ENCODE measurements around the gene OGFOD3.

OGFOD3 gene

DNA sequence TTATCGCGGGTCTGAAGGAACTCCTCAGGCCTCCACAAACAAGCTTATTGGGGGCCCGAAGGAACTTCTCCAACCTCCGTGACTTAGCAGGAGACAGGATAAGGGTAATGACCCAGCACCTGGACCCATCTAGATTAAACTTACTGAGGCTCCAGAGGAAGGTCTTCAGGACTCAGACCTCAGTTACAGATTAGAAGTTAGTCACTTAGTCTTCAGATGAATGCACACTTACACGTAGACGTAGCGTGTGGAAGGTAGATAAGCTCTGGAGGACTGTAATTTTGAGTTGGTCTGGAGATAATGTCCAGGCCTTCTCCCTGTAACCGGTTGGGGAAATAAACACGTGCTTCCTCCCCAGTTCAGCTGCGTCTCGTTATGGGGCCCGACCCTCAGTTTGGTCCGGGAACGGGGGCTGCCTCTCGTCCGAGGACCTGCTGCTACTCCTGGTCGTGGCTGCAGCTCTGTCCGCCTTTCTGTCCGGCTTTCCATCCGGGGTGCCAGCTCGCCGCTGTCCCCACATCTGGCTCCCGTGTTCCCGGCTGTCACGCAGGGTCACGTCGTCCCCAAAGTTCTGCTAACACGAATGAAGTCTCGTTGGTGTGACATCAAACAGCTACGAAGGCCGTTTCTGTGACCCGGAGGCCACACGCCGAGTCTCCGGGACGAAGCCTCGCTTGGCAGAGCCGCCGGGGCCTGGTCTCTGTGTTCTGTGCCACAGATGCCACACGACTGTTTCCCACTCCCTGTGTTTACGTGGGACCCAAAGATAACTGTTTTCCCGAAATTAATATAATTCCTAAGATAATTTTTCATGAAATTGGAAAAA, 73.0 kb downstream of the OGFOD3 start:
- H3K4me3 ChIP-seq (ENCODE audit: low read depth, low read length), result no peak overlapping the region
- no peak for TF ChIP-seq POLR2A (IDR thresholded peaks at IDR 0.05; ENCODE audit: extremely low read depth, insufficient read length)
- no peak for TF ChIP-seq MYC (IDR thresholded peaks at IDR 0.05; ENCODE audit: low read depth, low read length)
- no peak for TF ChIP-seq MAX (IDR thresholded peaks at IDR 0.05; ENCODE audit: low read depth, low read length)
- TF ChIP-seq CTCF (IDR thresholded peaks at IDR 0.05; ENCODE audit: low read depth, low read length), result no peak
- DNase-seq (ENCODE audit: low read depth), result no peak

DNA sequence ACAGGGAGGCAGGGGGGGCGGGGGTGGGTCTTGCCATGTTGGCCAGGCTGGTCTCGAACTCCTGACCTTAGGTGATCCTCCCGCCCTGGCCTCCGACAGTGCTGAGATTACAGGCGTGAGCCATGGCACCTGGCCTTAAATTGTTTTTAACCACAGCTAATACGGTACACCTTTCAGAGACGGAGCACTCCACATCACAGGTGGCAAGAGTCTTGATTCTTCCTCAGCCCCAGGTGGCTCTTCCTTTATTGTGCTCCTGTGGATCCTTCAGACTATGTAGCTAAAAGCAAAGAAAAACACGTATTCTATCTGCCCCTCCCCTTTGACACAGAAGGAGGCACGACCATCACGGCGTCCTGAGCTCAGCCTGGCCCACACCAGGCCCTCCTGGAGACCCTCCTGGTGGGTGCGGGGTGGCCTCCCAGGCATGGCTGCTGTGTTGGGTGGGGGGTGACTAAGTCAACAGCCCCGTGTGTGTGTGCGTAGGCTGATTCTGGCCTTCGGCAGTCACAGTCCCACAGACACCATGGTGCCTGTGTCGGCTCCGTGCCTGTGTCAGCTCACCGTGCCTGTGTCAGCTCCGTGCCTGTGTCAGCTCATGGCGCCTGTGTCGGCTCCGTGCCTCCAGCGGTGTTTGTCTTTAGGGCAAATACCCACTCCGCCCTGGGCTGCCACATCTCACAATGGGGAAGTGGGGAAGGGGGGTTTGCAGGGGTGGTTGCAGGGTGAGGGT, 74.0 kb downstream of the OGFOD3 start:
- no peak for TF ChIP-seq CTCF (IDR thresholded peaks at IDR 0.05; ENCODE audit: low read depth, low read length)
- TF ChIP-seq POLR2A (IDR thresholded peaks at IDR 0.05; ENCODE audit: extremely low read depth, insufficient read length), result no peak
- TF ChIP-seq MYC (IDR thresholded peaks at IDR 0.05; ENCODE audit: low read depth, low read length), result no peak
- no peak for TF ChIP-seq MAX (IDR thresholded peaks at IDR 0.05; ENCODE audit: low read depth, low read length)
- no peak overlapping the region for H3K4me3 ChIP-seq (ENCODE audit: low read depth, low read length)
- no peak for DNase-seq (ENCODE audit: low read depth)

DNA sequence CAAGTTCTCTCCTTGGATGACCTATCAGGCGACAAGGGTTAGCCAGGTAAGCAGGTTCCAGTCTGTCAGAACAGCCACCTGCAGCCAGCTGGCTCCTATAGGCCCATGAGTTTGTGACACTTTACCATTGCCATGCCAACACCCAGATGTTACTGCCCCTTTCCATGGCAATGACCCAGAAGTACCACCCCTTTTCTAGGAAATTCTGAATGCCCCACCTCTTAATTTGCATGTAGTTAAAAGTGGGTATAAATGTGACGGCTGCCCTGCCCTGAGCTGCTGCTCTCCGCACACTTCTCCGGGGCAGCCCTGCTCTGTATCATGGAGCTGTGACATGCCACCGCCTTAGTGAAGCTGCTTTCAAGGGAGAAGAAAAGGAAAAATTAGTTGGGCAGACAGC, 74.8 kb downstream of the OGFOD3 start:
- no peak for TF ChIP-seq MYC (IDR thresholded peaks at IDR 0.05; ENCODE audit: low read depth, low read length)
- TF ChIP-seq MAX (IDR thresholded peaks at IDR 0.05; ENCODE audit: low read depth, low read length), result no peak
- TF ChIP-seq POLR2A (IDR thresholded peaks at IDR 0.05; ENCODE audit: extremely low read depth, insufficient read length), result no peak
- TF ChIP-seq CTCF (IDR thresholded peaks at IDR 0.05; ENCODE audit: low read depth, low read length), result no peak

GRCh38 chr17:82342361-82343079, 75.9 kb downstream of the OGFOD3 start:
- DNase-seq (ENCODE audit: low read depth), result no peak
- no peak overlapping the region for H3K4me3 ChIP-seq (ENCODE audit: low read depth, low read length)
- TF ChIP-seq MAX (IDR thresholded peaks at IDR 0.05; ENCODE audit: low read depth, low read length) (no peak), POLR2A (IDR thresholded peaks at IDR 0.05; ENCODE audit: extremely low read depth, insufficient read length) (no peak), CTCF (IDR thresholded peaks at IDR 0.05; ENCODE audit: low read depth, low read length) (no peak), MYC (IDR thresholded peaks at IDR 0.05; ENCODE audit: low read depth, low read length) (no peak)

More for the DNA sequence above, 74.8 kb downstream of the OGFOD3 start:
- no peak for DNase-seq (ENCODE audit: low read depth)
- no peak overlapping the region for H3K4me3 ChIP-seq (ENCODE audit: low read depth, low read length)

DNA sequence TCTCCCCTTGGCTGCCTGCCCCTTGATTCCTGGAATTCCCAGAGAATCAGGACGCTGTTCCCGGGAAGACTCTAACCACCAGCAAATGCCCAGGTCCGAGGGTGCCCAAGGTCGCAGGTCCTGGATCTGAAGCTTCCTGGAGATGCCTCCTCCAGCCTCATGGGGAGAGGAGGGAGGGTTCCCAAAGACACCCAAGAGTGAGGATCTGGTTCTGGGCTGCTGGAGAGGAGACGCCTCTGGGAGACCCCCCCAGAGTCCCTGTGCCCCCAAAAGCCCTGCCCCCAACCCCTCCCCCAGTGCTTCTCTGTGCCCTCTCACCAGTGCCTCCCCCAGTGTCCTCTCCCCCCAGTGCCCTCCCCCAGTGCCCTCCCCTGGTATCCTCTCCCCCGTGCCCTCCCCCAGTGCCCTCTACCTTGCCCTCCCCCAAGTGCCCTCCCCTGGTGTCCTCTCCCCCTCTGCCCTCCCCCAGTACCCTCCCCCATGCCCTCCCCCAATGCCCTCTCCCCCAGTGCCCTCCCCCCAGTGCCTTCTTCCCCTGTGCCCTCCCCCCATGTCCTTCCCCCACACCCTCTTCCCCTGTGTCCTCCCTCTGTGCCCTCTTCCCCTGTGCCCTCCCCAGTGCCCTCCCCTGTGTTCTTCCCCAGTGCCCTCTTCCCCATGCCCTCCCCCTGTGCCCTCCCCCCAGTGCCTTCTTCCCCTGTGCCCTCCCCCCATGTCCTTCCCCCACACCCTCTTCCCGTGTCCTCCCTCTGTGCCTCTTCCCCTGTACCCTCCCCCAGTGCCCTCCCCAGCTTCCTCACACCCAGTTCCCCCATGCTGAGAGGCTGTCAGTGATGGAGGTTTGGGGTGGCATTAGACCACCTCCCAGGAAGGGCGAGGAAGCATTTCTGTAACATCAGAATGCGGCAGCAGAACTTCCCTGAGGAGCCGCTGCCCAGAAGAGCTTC, 78.5 kb downstream of the OGFOD3 start:
- DNase-seq (ENCODE audit: low read depth), result no peak
- no peak overlapping the region for H3K4me3 ChIP-seq (ENCODE audit: low read depth, low read length)
- no peak for TF ChIP-seq MAX (IDR thresholded peaks at IDR 0.05; ENCODE audit: low read depth, low read length)
- no peak for TF ChIP-seq CTCF (IDR thresholded peaks at IDR 0.05; ENCODE audit: low read depth, low read length)
- TF ChIP-seq MYC (IDR thresholded peaks at IDR 0.05; ENCODE audit: low read depth, low read length), result no peak
- no peak for TF ChIP-seq POLR2A (IDR thresholded peaks at IDR 0.05; ENCODE audit: extremely low read depth, insufficient read length)
